ENCODE results near the gene STK33.
"Not testable (repeated sequence)": the region's sequence is repeated elsewhere in the genome, so short reads cannot be mapped to it uniquely, and the experiment has no call there.

The STK33 gene

DNA sequence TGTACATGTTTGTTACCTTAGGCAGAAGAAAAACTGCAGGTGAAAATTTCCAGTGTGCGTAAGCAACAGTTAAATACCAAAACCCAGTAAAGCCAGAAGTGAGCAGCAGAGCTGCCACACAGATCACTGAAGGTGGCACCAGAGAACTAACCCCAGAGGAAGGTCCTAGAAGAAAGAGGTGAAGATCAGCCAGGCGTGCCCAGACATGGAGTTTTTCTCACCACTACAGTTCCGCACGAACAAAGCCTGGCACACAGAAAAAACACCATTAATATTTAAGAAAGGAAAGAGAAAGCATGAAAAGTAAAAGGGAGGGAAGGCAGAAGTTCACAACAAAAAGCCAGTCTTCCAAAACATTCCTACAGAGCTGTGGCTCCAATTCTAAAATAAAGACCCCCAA, 60.7 kb downstream of the STK33 start:
- DNase-seq = no peak

DNA sequence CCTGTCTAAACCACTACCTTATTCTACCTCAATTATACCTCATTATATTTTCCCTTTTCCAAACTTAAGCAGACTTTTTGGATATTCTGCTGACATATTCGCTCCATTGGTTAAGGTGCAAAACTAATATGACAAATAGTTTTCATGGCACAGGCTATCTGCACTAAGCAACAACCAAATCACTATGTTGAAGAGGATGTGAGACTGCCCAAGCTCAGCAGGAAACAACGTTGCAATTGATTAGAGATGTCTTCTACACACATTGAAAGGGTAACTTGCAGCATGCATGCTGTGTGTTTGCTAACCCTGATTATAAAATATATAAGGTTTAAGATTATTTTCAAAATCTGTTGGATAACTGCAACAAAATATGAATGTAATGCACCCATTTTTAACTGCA, 61.6 kb downstream of the STK33 start:
- DNase-seq = no peak

DNA sequence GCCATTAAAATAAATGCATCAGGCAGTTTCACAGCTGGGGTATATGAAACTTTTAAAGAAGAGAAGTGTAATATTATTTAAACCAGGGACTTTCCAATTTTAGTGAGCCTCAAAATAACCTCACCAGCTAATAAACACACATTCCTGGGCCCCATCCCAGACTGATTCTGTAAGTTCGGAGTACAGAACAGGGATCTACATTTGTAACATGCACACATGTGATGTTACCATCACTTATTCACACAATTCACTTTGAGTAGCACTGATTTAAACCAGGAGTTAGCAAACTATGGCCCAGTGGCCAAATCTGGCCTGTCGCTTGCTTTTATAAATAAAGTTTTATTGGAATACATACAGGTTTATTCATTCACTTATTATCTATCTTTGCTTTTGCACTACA, 62.0 kb downstream of the STK33 start:
- no peak for DNase-seq

DNA sequence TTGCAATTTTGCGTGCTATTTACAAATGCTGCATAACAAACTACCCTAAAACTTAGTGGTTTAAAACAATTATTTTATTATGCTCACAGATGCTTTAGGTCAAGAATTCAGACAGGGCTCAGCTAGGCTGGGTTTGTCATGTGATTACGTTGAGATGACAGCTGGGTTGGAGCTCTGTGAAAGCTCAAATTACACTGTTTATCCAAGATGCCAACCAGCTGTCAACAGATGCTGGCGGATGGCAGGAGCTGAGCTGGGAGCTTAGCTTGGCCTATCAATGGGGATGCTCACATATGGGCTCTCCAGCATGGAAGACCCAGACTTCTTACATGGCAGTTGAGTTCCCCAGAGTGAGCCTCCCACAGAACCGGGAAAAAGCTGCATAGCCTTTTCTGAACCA, 62.7 kb downstream of the STK33 start:
- DNase-seq = no peak

DNA sequence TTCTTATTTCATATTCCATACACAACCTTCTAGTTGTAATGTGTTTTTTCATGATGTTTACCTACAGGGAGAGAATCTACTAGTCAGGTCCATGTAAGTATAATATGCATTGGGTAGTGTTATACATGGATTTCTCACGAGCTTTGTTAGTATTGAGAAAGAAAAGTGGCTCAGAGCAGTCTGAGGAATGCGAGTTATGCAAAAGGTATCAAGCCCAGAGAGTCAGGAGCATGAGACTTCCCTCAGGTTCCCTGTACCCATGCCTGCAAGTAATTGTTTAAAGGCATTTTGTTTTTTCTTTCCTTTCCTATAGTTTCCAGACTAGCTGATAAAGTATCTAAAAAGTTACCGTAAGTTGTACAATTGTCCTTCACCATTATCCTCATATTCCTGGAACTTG, 66.1 kb downstream of the STK33 start:
- no peak for DNase-seq

DNA sequence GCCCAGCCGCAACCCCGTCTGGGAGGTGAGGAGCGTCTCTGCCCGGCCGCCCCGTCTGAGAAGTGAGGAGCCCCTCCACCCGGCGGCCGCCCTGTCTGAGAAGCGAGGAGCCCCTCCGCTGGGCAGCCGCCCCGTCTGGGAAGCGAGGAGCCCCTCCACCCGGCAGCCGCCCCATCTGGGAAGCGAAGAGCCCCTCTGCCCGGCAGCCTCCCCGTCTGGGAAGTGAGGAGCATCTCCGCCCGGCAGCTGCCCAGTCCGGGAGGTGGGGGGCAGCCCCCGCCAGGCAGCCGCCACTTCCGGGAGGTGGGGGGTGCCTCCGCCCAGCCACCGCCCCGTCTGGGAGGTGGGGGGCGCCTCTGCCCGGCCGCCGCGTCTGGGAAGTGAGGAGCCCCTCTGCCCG, 70.6 kb downstream of the STK33 start:
- DNase-seq = no peak

DNA sequence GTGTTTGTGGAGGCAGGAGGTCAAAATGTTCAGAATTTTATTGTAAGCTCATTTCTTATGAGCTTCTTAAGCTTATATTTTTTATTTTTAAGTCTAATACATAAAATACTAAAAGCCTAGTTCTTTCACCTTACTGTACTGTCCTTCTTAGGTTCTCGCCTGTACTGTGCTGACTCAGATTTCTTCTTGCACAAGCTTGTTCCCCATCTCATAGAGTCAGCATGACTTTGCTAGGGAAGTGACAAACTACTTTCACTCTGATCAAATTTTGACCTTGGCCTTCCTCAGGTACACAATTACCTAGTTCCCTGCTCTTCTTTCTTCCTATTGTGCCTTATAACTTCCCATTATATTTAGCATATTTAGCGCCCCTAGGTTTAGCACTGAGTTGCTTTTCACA, 81.5 kb downstream of the STK33 start:
- DNase-seq = no peak

DNA sequence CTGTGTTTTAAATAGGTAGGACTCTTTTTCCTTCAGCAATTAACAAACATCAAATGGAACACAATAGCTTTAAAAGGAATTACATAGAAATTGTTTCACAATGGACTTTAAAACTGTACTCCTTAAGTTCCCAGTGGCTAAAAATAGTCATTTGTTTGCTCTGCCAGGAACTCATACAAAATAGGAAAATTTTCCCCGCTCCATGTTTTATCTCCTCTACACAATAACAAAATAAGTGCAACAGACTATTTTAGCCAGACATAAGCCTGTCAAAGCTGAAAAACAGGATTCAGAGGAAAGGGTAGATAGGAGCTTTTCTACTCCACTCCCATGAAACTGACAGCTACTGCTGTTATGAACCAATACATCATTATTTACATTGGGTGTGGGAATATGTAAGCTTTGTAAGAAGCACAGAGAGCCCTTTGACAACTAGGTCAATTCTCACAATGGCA, 90.1 kb downstream of the STK33 start:
- no peak for DNase-seq

DNA sequence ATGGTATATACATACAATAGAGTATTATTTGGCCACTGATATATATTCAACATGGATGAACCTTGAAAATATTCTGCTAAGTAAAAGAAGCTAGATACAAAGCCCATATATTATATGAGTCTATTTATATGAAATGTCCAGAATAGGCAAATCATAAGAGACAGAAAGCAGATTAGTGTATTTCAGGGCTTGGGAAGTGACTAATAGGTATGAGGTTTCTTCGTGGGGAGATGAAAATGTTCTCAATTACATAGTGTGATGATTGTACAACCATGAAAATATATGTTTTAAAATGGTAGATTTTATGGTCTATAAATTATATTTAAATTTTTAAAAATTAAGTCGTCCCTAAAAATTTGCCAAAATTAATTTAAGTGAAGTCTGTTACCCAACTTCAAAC, 92.2 kb downstream of the STK33 start:
- no peak for DNase-seq

DNA sequence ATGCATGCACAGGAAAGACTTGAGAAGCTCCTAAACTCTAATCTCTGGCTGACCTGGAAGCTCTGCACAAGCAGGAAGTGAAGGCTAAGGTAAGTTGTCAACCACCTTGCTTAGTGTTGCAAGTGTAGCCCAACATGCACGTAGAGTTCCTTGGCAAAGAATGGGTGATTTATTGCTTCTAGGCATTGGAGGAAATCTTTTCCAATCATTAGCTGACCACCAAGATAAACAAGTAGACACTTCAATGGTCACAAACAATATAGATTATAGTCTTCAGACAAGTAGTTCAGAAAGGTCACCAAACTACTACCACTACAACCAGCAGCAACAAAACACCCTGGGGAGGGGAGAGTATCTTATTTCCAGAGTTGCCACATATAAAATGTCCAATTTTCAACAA, 105.6 kb downstream of the STK33 start:
- DNase-seq = no peak

DNA sequence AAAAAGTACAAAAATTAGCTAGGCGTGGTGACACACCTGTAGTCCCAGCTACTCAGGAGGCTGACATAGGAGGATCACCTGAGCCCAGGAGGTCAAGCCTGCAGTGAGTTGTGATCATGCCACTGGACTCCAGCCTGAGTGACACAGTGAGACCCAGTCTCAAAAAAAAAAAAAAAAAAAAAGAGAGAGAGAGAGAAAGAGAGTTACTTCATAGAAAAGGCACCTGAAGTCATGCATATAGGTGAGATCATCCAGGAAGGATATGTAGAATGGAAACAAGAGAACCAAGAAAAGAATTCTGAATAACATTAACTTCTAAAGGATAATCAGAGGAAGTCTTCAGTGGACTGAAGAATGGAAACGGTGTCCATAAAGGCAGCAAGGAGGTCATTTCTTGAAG, 106.8 kb downstream of the STK33 start:
- DNase-seq = no peak

DNA sequence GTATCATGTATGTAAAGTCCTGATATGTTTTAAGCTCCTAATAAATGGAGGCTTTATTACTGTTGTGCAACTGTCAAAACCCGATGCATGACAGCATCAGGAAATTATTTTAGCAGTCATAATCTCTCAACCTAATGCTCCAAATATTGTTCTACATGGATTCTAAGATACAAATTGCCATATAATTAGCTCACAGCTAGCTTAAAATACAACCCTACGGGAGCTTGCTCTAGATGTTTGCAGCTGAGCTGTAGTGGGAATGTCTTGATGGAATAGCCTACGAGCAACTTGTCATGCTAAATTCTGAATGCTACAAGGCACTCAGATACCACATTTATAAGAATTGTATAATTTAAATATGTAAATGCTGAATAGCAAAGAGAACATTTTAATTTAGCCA, 109.8 kb downstream of the STK33 start:
- no peak for DNase-seq

DNA sequence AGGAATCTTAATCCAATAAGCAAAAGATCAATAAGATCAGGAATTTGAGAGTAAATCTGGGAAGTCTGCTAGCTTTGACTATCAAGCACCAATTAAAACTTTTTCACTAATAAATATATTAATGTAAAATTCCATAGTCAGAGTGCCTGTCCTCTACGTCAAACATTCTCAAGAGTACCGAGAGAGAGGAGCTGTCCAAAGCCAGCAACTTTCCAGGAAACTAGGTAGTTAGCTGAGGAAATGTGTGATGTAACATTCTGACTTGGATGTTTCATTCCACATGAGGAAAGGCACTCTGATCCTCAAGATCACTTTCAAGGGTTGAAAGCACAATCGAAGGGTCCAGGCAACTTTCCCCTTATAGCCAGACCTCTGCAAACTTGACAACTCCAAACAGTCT, 113.2 kb downstream of the STK33 start:
- no peak for DNase-seq

DNA sequence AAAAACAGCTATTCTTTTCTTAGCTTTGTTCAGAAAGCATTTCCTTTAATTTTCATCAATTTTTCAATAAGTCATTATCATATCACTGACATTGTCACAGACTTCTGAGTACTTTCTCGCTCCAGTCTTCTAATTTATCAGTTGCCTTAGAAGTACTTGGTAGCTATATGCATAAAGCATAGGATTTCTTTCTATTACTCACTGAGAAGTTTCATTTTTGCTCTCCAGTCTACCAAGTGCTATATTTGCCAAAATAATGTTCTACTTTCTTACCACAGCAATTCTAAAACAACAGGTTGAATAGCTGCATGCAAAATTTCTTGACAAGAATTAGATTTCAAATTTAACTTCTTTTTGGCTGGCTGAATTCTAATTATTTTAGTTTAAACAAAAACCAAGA, 116.3 kb downstream of the STK33 start:
- no peak for DNase-seq

DNA sequence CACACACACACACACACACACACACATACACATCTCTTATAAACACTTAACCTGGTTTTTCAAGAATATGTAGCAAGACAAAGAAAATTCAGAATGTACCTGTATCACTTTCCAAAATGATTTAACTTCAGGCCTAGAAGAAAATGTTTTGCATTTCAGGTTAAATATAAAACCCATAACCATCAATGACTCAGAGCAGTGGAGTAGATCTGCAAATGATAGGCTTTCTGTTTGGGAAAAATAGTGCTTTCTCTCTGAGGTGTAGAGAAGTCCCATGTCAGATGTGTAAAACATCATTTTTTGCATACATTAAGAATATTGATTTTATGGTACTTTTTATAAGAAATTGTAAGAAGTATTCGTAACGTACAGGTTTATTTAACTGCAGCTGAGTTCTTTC, 116.9 kb downstream of the STK33 start:
- DNase-seq = no peak

DNA sequence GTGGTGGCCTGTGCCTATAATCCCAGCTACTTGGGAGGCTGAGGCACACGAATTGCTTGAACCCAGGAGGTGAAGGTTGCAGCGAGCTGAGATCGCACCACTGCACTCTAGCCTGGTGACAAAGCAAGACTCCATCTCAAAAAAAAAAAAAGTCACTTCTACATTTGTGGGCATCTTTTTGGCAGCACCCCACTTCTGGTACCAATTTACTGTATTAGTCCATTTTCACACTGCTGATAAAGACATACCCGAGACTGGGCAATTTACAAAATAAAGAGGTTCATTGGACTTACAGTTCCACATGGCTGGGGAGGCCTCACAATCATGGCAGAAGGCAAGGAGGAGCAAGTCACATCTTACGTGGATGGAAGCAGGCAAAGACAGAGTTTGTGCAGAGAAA, 126.2 kb downstream of the STK33 start:
- DNase-seq = not testable (repeated sequence)

DNA sequence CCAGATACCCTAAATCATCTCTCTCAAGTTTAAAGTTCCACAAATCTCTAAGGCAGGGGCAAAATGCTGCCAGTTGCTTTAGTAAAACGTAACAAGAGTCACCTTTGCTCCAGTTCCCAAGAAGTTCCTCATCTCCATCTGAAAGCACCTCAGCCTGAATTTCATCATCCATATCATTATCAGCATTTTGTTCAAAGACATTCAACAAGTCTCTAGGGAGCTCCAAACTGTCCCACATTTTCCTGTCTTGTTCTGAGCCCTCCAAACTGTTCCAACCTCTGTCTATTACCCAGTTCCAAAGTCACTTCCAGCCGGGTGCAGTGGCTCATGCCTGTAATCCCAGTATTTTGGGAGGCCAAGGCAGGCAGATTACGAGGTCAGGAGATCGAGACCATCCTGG, 126.7 kb downstream of the STK33 start:
- DNase-seq = not testable (repeated sequence)

DNA sequence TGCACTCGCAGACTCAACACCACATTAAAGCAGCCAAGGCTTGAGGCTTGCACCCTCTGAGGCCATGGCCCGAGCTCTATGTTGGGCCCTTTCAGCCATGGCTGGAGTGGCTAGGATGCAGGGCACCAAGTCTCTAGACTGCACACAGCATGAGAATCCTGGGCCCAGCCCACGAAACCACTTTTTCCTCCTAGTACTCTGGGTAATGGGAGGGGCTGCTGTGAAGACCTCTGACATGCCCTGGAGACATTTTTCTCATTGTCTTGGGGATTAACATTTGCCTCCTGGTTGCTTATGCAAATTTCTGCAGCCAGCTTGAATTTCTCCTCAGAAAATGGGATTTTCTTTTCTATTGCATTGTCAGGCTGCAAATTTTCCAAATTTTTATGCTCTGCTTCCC, 127.1 kb downstream of the STK33 start:
- DNase-seq = not testable (repeated sequence)

DNA sequence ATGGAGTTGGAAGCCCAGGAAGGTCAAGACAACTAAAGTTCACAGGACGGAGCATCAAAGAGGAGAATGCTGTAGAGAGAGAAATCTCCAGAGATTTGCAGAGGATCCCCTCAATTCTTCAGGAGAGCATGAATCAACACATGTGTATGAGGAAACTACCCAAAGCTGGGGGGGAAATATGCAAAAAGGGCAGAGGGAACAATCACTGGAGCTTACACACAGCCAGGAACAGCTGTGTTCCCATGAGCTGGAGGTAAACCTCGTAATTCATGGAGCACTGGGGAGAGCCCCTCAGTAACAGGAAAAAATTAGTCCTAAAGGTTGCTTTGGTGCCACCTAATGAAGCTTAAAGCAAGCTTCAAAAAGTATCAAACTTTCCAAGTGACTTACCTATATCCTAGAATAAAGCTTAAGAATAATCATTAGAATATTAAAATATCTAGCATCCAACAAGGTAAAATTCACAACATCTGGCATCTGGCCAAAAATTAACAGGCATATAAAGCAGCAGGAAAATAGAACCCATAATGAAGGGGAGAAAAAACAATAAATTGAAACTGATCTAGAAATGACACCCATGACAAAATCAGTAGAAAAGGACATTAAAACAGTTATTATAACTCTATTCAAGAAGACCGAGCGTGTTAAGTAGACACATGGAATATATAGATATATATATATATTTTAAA, 134.2 kb downstream of the STK33 start:
- no peak for DNase-seq

DNA sequence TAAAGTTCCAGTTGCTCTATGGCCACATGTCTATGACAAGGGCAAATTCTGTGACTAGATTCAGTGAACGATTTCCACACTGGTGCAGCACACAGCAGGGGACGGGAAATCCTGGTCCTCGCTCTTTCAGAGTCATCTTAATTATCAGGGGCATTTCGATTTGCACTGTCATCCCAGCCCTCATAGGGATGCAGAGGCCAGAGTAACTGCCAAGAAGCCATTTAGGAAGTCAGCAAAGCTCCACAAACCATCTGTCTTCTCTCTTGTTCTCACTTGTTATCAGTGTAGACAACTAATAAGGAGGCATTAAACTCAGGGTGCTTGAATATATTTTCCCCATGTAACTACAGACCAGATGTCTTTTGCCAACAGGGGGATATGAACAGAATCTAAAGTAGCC, 151.7 kb downstream of the STK33 start:
- DNase-seq = no peak

DNA sequence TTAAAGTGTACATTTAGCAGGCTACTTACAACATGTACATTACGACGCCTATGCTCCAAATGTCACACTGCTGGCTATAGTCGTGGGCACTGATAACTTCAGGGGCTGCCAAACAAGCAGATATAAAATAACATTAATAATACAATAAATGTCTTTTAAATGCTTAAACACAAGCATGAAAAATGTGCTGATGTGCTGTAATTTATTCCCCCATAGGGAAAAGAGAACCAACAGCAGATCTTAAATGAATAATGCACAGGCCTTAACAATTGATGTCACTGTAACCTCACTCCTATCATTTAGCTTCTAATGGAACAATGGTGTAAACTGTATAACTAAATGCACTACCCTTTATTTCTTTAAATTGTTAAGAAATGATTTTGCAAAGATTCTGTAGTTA, 153.4 kb downstream of the STK33 start:
- DNase-seq = no peak

DNA sequence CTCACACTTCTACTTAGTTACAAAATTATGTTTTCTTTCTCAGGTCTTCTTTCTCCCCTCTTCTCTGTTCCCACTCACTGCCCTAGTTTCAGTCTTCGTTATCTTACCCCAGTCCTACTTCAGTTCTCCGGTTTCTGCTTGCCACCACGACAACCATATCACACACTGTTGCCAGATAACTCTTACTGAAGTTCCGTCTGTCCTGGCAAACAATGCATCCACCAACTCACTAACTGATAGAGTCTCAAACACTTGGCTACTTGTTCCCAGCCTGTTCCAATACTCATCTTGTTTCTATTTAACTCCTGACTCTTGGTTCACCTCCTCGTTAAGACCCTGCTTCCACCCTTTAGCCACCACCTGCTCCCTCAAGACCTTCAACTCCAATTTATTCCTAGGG, 164.5 kb downstream of the STK33 start:
- DNase-seq = no peak

DNA sequence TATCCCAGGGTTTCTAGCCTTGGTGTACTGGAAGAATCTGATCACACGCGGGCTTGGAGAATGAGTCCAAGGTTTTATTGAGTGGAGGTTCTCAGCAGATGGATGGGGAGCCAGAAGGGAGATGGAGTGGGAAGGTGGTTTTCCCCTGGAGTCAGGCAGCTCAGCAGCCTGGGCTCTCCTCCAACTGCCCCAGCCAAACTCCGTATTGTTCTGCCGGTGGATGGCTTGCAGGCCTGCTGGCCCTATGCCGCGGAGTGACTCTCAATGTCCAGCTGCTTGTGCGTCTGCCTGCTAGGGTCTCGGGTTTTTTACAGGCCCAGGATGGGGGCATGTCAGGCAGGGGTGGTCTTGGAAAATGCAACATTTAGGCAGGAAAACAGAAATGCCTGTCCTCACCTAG, 168.0 kb downstream of the STK33 start:
- no peak for DNase-seq

DNA sequence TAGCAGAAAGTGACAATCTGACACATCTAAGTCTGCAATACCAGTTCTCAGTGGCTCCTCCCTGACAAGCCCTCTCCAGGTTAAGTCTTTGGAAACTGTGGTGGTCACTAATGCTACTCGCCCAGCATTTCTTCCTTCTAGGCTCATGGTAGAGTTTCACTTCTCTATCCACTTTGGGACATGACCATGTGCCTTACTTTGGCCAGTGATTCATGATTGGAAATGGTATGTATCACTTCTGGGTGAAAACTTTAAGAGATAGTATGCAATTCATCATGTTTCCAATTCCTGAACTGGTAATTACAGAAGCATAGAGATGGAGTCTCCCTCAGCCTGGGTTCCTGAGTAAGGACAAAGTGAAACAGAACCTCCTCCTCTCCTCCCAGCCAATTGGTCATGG, 178.8 kb downstream of the STK33 start:
- DNase-seq = no peak

DNA sequence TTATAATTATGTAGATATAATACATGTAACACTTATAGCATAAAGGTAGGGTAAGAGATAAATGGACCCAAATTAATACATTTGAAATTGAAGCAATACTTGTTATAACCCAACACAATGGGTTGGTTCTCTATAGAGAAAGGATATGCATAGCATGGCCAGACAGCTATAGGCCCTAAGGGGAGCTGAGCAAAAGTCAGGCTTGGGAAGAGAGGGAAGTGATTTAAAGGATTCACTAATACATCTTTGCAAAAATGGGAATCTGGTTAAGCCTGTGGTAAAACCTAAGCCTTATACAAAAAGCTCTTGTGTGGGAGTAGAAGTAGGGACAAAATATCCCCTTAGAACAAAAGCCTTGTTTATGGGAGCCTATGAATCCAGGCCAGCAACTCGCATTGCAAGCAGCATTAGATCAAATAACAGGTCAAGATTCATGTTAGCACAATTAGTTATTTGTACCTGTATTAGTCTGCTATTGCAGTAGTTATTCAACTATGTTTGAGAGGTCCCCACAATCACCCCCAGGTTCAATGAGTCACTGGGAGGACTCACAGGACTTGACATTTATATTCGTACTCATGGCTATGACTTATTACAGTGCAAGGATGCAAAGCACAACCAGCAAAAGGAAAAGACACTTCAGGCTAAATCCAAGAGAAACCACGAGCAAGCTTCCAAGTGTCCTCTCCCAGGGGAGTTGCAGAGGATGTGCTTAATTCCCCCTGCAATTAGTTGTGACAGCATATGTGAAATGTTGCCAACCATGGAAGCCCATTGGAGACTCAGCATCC, 185.7 kb downstream of the STK33 start:
- no peak for DNase-seq
